ENCODE measurements around the gene WDR4.

DNA sequence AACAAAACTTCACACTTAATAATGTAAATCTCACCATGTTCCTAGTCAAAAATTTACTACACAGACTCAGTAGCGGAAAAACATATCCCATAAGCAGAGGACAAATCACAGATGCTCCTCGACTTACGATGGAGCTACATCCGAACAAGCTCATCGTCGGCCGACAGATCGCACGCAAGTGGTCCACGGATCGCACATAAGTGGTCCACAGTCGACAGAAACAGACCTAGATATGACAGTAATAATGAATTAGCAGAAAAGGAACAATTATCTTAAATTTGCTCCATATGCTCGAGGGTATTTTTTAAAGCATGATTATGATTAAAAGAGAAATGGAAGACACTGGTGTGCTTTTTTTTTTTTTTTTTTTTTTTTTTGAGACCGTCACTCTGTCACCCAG is 36.3 kb downstream of the WDR4 start:
- TF ChIP-seq JUND (IDR thresholded peaks at IDR 0.05), result no peak
- TF ChIP-seq, protein P1, sequence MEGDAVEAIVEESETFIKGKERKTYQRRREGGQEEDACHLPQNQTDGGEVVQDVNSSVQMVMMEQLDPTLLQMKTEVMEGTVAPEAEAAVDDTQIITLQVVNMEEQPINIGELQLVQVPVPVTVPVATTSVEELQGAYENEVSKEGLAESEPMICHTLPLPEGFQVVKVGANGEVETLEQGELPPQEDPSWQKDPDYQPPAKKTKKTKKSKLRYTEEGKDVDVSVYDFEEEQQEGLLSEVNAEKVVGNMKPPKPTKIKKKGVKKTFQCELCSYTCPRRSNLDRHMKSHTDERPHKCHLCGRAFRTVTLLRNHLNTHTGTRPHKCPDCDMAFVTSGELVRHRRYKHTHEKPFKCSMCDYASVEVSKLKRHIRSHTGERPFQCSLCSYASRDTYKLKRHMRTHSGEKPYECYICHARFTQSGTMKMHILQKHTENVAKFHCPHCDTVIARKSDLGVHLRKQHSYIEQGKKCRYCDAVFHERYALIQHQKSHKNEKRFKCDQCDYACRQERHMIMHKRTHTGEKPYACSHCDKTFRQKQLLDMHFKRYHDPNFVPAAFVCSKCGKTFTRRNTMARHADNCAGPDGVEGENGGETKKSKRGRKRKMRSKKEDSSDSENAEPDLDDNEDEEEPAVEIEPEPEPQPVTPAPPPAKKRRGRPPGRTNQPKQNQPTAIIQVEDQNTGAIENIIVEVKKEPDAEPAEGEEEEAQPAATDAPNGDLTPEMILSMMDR (IDR thresholded peaks at IDR 0.05), result no peak
- TF ChIP-seq TAF1 (IDR thresholded peaks at IDR 0.05; ENCODE audit: borderline replicate concordance, low read depth, low read length), result no peak
- no peak for TF ChIP-seq RXRA (IDR thresholded peaks at IDR 0.05; ENCODE audit: borderline replicate concordance, low read depth)
